GM21737 (cell line): Measurements from ENCODE around the gene USP40.

ENCODE experiments used
- ATAC-seq: cut with Tn5 transposase; IDR thresholded peaks from one replicate; pipeline ENCODE4 v1.9.1; 2021; ENCODE audit warnings: mild to moderate bottlenecking, moderate library complexity; ENCODE audit not compliant: unreplicated experiment

USP40 gene

GRCh38 chr2:233556881-233557736 is 9.5 kb downstream of the USP40 start:
- no peak for ATAC-seq

DNA sequence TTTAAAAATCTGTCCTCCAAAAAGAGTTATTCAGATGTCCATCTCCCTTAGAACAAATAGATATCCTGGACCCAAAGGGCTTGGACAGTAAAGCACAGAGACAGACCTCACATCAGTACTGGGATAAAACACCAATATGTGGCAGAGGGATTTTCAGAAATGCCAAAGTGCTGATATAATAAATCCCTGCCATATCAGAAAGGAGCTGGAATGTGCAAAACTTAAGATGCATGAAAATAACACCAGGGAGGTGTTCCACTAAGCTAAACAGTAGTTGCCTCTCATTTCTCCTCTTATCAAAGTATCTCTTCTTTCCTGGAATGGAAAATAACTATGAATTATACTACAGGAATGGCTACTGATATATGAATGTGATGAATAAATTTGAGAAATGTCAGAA is 13.2 kb downstream of the USP40 start:
- ATAC-seq, result no peak

DNA sequence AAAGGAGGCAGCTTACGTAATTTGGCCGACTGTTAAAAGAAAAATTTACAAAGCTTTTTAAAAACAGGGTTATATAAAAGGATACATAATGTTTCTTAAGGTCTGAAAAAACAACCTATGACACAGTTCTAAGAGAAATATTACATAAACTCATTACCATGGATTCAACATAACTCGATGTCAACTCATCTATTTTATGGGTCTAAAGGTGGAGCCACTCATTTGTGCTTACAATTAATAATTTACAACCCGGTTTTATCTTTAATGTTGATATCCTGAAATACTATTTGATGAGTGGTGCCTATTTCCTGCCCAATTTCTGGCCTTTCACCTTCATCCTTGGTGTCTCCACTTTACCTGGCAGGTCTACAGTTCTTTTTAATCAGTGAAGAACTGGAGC is 15.1 kb downstream of the USP40 start:
- ATAC-seq, result no peak

- ATAC-seq, result no peak
Measured at GRCh38 chr2:233546774-233547173, 19.8 kb downstream of the USP40 start.

DNA sequence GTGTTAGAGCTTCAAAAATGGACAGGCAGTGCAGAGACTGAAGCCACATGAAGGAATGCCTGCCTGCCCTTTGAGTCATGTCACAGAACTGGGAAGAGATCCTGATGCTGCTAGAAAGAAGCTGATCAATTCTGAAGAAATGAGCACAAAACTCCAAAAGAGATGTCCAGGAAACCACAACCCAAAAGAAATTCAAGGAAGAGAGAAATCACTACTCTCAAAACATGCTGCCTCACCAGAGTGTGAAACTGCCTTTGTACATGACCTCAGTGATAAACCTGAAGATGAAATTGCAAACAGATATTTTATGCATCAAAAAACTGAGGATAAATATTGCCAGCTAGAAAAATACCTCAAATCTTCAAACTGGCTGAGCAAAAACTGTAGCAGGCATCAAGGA is 20.5 kb downstream of the USP40 start:
- ATAC-seq, result no peak

- no peak for ATAC-seq
Measured at GRCh38 chr2:233544200-233544610, 22.4 kb downstream of the USP40 start.

- ATAC-seq, result no peak
Measured at GRCh38 chr2:233542507-233542906, 24.1 kb downstream of the USP40 start.

DNA sequence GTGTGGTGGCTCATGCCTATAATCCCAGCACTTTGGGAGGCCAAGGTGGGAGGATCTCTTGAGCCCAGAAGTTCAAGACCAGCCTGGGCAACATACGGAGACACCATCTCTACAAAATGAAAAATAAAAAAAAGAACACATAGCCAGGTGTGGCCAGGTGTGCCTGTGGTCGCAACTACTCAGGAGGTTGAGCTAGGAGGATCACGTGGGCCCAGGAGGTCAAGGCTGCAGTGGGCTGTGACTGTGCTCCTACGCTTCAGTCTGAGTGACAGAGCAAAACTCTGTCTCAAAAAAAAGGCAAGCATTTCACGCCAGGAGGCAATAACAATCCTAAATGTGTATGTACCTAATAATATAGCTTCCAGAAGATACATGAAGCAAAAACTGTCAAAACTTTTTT is 27.8 kb downstream of the USP40 start:
- ATAC-seq, result no peak

- ATAC-seq, result no peak
Measured at GRCh38 chr2:233535271-233535670, 31.3 kb downstream of the USP40 start.

DNA sequence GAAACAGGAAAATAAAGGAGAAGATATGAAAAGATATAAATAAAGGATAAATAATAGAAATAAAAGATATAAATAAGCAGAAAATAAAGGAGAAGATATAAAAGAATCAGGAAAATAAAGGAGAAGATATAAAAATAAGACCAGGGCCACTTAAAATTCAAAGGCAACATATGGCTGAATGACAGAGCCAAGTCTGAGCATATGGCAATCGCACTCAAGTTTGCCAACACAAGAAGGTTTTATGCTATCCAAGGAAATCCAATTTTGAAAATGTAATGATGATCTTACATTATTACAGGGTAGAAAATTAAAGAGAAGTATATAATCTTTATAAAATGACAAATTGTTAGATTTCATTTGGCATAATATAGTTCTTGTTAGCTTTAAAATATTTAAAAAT is 33.6 kb downstream of the USP40 start:
- no peak for ATAC-seq

DNA sequence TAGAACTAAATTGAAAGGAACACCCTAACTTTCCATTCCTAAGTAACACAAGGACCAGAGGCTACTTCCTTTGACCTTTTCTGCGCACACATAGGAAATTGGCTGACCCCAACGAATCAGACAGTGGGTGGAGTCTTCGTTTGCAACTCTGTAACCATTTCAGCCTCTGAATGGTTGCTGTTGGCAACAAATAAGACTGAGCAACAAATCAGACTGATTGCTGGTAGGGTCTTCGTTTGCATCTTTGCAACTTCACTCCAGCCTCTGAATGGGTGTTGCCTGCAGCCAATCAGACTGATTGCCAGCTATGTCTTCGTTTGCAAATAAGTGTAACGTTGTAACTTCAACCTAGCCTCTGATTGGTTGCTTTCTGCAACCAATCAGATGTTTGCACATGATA is 34.6 kb downstream of the USP40 start:
- ATAC-seq, result no peak

GRCh38 chr2:233530381-233530780 is 36.2 kb downstream of the USP40 start:
- ATAC-seq, result no peak

GRCh38 chr2:233528182-233528581 is 38.4 kb downstream of the USP40 start:
- no peak for ATAC-seq

GRCh38 chr2:233525791-233526190 is 40.8 kb downstream of the USP40 start:
- ATAC-seq, result no peak

DNA sequence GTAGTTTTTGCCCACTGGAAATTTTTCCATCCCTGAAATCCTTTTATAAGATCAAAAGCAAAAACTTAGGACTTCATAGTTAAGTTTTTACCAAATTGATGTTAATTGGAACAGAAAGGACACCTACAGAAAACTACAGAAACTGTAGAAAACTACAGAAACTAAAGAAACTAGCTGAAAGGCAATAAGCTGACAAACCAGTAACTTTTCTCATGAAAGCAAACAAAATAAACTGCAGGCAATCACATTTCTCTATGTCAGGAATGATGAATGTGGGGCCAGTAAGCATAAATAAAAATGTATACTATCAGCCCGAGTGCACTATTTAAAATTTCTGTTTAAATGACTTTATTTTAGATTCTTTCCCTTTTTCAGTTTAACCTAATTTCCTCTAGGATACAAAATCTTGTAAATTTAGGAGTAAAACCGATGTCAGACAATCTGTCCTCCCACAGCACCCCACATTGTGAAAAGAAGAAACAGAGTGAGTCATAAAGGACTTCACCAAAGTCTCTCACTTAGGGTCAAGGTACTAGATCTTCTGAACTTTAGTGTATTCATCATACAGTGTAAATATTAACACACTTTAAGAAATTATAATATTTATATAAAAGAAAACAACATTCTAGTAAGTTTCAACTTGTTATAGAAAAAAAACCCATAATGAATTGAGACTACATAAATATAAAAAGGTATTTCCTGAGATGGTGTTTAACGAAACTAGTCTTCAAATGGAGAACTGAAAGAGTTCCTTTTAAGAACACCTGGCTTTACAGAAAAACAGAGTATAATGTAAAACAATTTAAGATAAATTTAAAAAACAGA is 46.6 kb downstream of the USP40 start:
- ATAC-seq, result peak; percentile 83

- ATAC-seq, result no peak
Measured at GRCh38 chr2:233513953-233514655, 52.5 kb downstream of the USP40 start.

GRCh38 chr2:233503947-233504637 is 62.5 kb downstream of the USP40 start:
- no peak for ATAC-seq

DNA sequence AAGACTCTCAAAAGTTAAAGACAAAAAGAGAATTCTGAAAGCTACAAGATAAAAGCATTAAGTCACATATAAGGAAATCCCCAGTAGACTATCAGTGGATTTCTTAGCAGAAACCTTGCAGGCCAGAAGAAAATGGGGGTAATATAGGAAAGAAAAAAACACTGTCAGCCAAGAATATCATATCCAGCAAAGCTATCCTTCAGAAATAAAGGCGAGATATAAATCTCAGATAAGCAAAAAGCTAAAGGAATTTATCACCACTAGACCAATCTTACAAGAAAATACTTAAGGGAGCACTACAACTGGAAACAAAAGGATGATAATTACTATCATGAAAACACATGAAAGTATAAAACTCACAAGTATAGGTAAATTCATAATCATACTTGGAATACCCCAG is 63.1 kb downstream of the USP40 start:
- no peak for ATAC-seq

- no peak for ATAC-seq
Measured at GRCh38 chr2:233501198-233502076, 65.1 kb downstream of the USP40 start.

DNA sequence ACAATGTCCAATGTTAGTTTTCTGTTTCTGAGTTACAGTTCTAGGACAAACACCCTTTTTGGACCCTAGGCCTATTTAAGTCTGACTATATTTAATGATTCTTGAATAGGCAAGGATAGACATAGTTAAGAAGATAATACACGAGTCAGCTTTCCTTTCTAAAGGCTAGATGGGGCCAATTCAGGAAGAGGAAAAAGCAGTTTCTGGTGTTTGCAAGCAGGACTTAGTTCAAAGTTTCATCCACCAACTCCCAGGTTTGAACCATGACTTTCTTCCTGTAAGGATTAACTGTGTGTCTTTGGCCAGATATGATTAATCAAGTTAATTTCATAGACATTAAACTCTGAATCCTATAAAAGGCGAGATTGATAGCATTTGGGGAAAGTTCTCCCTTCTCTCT is 66.7 kb downstream of the USP40 start:
- ATAC-seq, result no peak
